WTC11 (cell line): ENCODE measurements around the gene CERT1. TPM values are rescaled to one million over a fixed set of nuclear protein-coding genes. Genes with fewer than 3 reads are reported as not detected.

Experiments used
- ATAC-seq: fragments of 200-7000 bp; cut with Tn5 transposase; 2 replicates; pipeline ENCODE4 v1.10.0; 2021; ENCODE audit warnings: mild to moderate bottlenecking, moderate library complexity
- CTCF ChIA-PET: fragments of 300-600 bp; sonication (Branson Sonifier 250); formaldehyde crosslinking; loops from one replicate; lab custom pipeline; 2021; ENCODE audit warnings: antibody characterized with exemption; lab: Charles Lee
- POLR2A ChIA-PET: fragments of 350-600 bp; sonication (Branson Sonifier 250); formaldehyde crosslinking; loops from one replicate; lab custom pipeline; 2021; ENCODE audit warnings: antibody characterized with exemption; lab: Charles Lee
- DNase-seq: peaks from one replicate; pipeline ENCODE4 v3.0.0; 2021; ENCODE audit warnings: low spot score
- H3K27ac Mint-ChIP-seq: 2 replicates; pipeline ENCODE4 v1.8.0; 2021; ENCODE audit warnings: mixed read lengths
- H3K27me3 Mint-ChIP-seq: 2 replicates; pipeline ENCODE4 v1.8.0; 2021; ENCODE audit warnings: low read depth, mild to moderate bottlenecking, moderate library complexity, mixed read lengths
- H3K36me3 Mint-ChIP-seq: 2 replicates; pipeline ENCODE4 v1.8.0; 2021; ENCODE audit warnings: mixed read lengths
- H3K4me1 Mint-ChIP-seq: 2 replicates; pipeline ENCODE4 v1.8.0; 2022; ENCODE audit warnings: mixed read lengths
- H3K4me3 Mint-ChIP-seq: 2 replicates; pipeline ENCODE4 v1.8.0; 2021; ENCODE audit warnings: mild to moderate bottlenecking, moderate library complexity, mixed read lengths
- H3K9me3 Mint-ChIP-seq: 2 replicates; pipeline ENCODE4 v1.8.0; 2021; ENCODE audit warnings: mixed read lengths
- ESRRA ChIP-seq: sonication (generic); formaldehyde crosslinking; IDR thresholded peaks from 2 replicates; pipeline ENCODE4 v1.8.1; 2022; ENCODE audit warnings: mild to moderate bottlenecking, missing genetic modification reagents, borderline replicate concordance
- FOXJ3 ChIP-seq: sonication (generic); formaldehyde crosslinking; IDR thresholded peaks from 2 replicates; pipeline ENCODE4 v1.9.0; 2021; ENCODE audit warnings: missing genetic modification reagents, mild to moderate bottlenecking, borderline replicate concordance
- MYBL2 ChIP-seq: sonication (generic); formaldehyde crosslinking; IDR thresholded peaks from 2 replicates; pipeline ENCODE4 v1.8.1; 2023; ENCODE audit warnings: mild to moderate bottlenecking, moderate library complexity, missing genetic modification reagents
- NFATC4 ChIP-seq: fragments of 250-450 bp; sonication (Bioruptor Pico); IDR thresholded peaks from 2 replicates; pipeline ENCODE4 v1.9.0; 2021; ENCODE audit warnings: mild to moderate bottlenecking
- NR3C1 ChIP-seq: sonication (generic); formaldehyde crosslinking; conservative IDR thresholded peaks from 2 replicates; pipeline ENCODE4 v1.8.1; 2023; ENCODE audit warnings: low read depth, mild to moderate bottlenecking, missing genetic modification reagents
- TP53 ChIP-seq: sonication (generic); formaldehyde crosslinking; IDR thresholded peaks from 2 replicates; pipeline ENCODE4 v1.8.1; 2023; ENCODE audit warnings: mild to moderate bottlenecking, missing genetic modification reagents
- ZBTB21 ChIP-seq: sonication (generic); formaldehyde crosslinking; IDR thresholded peaks from 2 replicates; pipeline ENCODE4 v1.8.1; 2023; ENCODE audit warnings: mild to moderate bottlenecking, missing genetic modification reagents, borderline replicate concordance
- ZNF423 ChIP-seq: fragments of 250-450 bp; sonication (Bioruptor Pico); IDR thresholded peaks from 2 replicates; pipeline ENCODE4 v2.1.2; 2022; ENCODE audit warnings: mild to moderate bottlenecking, moderate library complexity
- total RNA-seq: library from RNA; stranded (reverse); gene quantifications from 3 replicates; pipeline ENCODE4 v1.2.3, GENCODE V29; 2021
- TF ChIP-seq, protein P1 (sequence below): fragments of 200-600 bp; IDR thresholded peaks from 2 replicates; pipeline ENCODE4 v1.8.0; 2022; ENCODE audit warnings: antibody characterized with exemption
- TF ChIP-seq, protein P2 (sequence below): fragments of 250-450 bp; sonication (Bioruptor Pico); IDR thresholded peaks from 2 replicates; pipeline ENCODE4 v1.9.0; 2021; ENCODE audit warnings: mild to moderate bottlenecking
- TF ChIP-seq, protein P3 (sequence below): sonication (generic); formaldehyde crosslinking; IDR thresholded peaks from 2 replicates; pipeline ENCODE4 v1.8.1; 2023; ENCODE audit warnings: mild to moderate bottlenecking, missing genetic modification reagents
- TF ChIP-seq, protein P4 (sequence below): sonication (generic); formaldehyde crosslinking; IDR thresholded peaks from 2 replicates; pipeline ENCODE4 v1.8.1; 2022; ENCODE audit warnings: low read depth, mild to moderate bottlenecking, moderate library complexity, missing genetic modification reagents, borderline replicate concordance
- TF ChIP-seq, protein P5 (sequence below): sonication (generic); formaldehyde crosslinking; IDR thresholded peaks from 2 replicates; pipeline ENCODE4 v1.8.0; 2022; ENCODE audit warnings: missing genetic modification reagents

CERT1 gene
- total RNA-seq, 1 experiment from 2014 or later, result 50.8 TPM

DNA sequence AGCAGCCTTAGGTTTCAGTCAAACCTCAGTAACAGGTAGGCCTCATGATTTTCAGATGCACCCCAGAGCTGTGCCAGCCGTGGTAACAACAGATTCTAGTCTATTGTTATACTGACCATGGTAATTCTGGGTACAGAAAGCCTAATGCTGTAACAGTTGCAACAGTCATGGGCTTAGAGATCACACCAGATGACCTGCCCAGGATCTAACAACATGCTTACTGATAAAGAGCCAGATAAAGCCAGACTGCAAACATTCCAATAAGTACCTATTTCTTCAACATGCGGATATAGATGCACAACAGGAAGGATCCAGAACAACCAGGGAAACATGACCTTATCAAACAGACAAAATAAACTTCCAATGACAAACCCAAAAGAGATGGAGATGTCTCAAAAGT, 42.8 kb downstream of the CERT1 start:
- Mint-ChIP-seq H3K36me3 (peaks cover 7% of the 10 kb centered on the region), H3K27me3 (no peaks in the 10 kb centered on the region), H3K4me3 (no peak overlapping the region), H3K9me3 (peaks cover 25% of the 10 kb centered on the region), H3K4me1 (peaks cover 38% of the 10 kb centered on the region), H3K27ac (no peak overlapping the region)
- no peak for ATAC-seq
- no peak for DNase-seq
- POLR2A ChIA-PET, result interaction anchor here (0.6 kb wide), 1 partner anchor 192 kb away, joined by 5 read pairs; no protein-coding TSS in a partner anchor
- CTCF ChIA-PET, result no interaction called here
- TF ChIP-seq, protein P1, sequence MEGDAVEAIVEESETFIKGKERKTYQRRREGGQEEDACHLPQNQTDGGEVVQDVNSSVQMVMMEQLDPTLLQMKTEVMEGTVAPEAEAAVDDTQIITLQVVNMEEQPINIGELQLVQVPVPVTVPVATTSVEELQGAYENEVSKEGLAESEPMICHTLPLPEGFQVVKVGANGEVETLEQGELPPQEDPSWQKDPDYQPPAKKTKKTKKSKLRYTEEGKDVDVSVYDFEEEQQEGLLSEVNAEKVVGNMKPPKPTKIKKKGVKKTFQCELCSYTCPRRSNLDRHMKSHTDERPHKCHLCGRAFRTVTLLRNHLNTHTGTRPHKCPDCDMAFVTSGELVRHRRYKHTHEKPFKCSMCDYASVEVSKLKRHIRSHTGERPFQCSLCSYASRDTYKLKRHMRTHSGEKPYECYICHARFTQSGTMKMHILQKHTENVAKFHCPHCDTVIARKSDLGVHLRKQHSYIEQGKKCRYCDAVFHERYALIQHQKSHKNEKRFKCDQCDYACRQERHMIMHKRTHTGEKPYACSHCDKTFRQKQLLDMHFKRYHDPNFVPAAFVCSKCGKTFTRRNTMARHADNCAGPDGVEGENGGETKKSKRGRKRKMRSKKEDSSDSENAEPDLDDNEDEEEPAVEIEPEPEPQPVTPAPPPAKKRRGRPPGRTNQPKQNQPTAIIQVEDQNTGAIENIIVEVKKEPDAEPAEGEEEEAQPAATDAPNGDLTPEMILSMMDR, result no peak
- TF ChIP-seq NFATC4 (CRISPR knock-in tag) (no peak), ZBTB21 (CRISPR knock-in tag) (no peak), TP53 (CRISPR knock-in tag) (no peak), NR3C1 (CRISPR knock-in tag) (no peak), ESRRA (CRISPR knock-in tag) (no peak), MYBL2 (no peak), FOXJ3 (CRISPR knock-in tag) (no peak)
- TF ChIP-seq, protein P2, sequence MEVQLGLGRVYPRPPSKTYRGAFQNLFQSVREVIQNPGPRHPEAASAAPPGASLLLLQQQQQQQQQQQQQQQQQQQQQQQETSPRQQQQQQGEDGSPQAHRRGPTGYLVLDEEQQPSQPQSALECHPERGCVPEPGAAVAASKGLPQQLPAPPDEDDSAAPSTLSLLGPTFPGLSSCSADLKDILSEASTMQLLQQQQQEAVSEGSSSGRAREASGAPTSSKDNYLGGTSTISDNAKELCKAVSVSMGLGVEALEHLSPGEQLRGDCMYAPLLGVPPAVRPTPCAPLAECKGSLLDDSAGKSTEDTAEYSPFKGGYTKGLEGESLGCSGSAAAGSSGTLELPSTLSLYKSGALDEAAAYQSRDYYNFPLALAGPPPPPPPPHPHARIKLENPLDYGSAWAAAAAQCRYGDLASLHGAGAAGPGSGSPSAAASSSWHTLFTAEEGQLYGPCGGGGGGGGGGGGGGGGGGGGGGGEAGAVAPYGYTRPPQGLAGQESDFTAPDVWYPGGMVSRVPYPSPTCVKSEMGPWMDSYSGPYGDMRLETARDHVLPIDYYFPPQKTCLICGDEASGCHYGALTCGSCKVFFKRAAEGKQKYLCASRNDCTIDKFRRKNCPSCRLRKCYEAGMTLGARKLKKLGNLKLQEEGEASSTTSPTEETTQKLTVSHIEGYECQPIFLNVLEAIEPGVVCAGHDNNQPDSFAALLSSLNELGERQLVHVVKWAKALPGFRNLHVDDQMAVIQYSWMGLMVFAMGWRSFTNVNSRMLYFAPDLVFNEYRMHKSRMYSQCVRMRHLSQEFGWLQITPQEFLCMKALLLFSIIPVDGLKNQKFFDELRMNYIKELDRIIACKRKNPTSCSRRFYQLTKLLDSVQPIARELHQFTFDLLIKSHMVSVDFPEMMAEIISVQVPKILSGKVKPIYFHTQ, result no peak
- TF ChIP-seq, protein P3, sequence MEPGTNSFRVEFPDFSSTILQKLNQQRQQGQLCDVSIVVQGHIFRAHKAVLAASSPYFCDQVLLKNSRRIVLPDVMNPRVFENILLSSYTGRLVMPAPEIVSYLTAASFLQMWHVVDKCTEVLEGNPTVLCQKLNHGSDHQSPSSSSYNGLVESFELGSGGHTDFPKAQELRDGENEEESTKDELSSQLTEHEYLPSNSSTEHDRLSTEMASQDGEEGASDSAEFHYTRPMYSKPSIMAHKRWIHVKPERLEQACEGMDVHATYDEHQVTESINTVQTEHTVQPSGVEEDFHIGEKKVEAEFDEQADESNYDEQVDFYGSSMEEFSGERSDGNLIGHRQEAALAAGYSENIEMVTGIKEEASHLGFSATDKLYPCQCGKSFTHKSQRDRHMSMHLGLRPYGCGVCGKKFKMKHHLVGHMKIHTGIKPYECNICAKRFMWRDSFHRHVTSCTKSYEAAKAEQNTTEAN (CRISPR knock-in tag), result no peak
- TF ChIP-seq, protein P4, sequence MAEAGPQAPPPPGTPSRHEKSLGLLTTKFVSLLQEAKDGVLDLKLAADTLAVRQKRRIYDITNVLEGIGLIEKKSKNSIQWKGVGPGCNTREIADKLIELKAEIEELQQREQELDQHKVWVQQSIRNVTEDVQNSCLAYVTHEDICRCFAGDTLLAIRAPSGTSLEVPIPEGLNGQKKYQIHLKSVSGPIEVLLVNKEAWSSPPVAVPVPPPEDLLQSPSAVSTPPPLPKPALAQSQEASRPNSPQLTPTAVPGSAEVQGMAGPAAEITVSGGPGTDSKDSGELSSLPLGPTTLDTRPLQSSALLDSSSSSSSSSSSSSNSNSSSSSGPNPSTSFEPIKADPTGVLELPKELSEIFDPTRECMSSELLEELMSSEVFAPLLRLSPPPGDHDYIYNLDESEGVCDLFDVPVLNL (CRISPR knock-in tag), result no peak
- TF ChIP-seq, protein P5, sequence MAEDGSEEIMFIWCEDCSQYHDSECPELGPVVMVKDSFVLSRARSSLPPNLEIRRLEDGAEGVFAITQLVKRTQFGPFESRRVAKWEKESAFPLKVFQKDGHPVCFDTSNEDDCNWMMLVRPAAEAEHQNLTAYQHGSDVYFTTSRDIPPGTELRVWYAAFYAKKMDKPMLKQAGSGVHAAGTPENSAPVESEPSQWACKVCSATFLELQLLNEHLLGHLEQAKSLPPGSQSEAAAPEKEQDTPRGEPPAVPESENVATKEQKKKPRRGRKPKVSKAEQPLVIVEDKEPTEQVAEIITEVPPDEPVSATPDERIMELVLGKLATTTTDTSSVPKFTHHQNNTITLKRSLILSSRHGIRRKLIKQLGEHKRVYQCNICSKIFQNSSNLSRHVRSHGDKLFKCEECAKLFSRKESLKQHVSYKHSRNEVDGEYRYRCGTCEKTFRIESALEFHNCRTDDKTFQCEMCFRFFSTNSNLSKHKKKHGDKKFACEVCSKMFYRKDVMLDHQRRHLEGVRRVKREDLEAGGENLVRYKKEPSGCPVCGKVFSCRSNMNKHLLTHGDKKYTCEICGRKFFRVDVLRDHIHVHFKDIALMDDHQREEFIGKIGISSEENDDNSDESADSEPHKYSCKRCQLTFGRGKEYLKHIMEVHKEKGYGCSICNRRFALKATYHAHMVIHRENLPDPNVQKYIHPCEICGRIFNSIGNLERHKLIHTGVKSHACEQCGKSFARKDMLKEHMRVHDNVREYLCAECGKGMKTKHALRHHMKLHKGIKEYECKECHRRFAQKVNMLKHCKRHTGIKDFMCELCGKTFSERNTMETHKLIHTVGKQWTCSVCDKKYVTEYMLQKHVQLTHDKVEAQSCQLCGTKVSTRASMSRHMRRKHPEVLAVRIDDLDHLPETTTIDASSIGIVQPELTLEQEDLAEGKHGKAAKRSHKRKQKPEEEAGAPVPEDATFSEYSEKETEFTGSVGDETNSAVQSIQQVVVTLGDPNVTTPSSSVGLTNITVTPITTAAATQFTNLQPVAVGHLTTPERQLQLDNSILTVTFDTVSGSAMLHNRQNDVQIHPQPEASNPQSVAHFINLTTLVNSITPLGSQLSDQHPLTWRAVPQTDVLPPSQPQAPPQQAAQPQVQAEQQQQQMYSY (CRISPR knock-in tag), result no peak

DNA sequence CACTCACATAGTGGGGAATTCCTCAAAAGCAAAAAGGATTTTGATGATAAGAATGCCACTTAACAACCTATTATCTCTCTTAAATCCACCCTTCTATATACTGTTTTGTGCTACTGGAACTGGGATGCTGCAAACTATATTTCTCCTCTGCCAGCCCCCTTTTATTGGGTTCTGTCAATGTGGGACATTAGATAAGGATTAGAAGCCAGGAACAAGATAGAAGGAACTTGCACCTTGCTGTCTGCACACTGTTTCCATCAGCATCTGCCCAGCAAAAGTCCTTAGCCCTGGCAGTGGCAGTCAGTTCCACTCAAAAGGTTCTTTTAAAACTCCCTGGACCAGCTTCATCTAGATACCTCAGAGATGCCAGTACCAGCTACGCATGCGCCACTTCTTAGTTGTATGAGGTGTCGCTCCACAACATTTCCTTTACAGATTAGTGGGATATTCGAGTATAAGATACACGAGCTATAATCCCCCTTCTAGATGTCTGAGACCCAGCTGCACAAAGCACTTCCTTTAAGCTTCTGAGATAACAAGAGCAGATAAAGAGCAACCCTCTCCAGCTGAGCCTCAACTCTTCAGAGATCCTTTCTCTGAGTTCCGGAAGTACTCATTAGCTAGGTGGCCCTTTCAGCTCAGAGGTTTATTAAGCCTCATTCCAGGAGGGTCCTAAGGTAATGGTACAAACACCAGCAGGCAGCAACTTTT, 45.3 kb downstream of the CERT1 start:
- ChIA-PET POLR2A (no interaction called here), CTCF (no interaction called here)
- Mint-ChIP-seq H3K27me3 (no peaks in the 10 kb centered on the region), H3K4me1 (peaks cover 52% of the 10 kb centered on the region), H3K4me3 (no peak overlapping the region), H3K36me3 (peaks cover 12% of the 10 kb centered on the region), H3K27ac (peak overlapping the region; percentile 50)
- DNase-seq, result no peak
- peak; percentile 62 for ATAC-seq
- no peak for TF ChIP-seq ZNF423 (CRISPR knock-in tag)
- TF ChIP-seq, all 79 proteins: peak for 0
- peaks cover 24% of the 10 kb centered on the region for H3K9me3 Mint-ChIP-seq
